A673 (cell line): ENCODE results near the gene EPB41L4A. TPM values are rescaled to one million over a fixed set of nuclear protein-coding genes. Genes with fewer than 3 reads are reported as not detected.
"Not testable (repeated sequence)": the region's sequence is repeated elsewhere in the genome, so short reads cannot be mapped to it uniquely, and the experiment has no call there.

Source experiments
- BruUV-seq: library from RNA; stranded (reverse); fragments of 400-500 nt; replicated peaks from 2 replicates; lab custom pipeline; 2021; lab: Mats Ljungman, UMichigan
- CTCF ChIA-PET: fragments of 300-600 bp; sonication (Branson Sonifier 250); formaldehyde crosslinking; loops from one replicate; lab custom pipeline; 2022; ENCODE audit warnings: antibody characterized with exemption; lab: Charles Lee
- POLR2A ChIA-PET: fragments of 300-600 bp; sonication (Branson Sonifier 250); formaldehyde crosslinking; loops from one replicate; lab custom pipeline; 2022; ENCODE audit warnings: antibody characterized with exemption; ENCODE audit not compliant: low non-redundant PET; lab: Charles Lee
- DNase-seq: peaks from one replicate; pipeline ENCODE4 v3.0.0-alpha.2; 2015; ENCODE audit warnings: low spot score
- H3K27ac ChIP-seq: fragments of 200-600 bp; sonication (generic); 2 replicates; pipeline ENCODE4 v1.5.1; 2016; ENCODE audit warnings: mixed run types, low read depth, mild to moderate bottlenecking, mixed read lengths, antibody characterized with exemption, low read length; ENCODE audit not compliant: poor library complexity, severe bottlenecking
- H3K27me3 ChIP-seq: fragments of 200-600 bp; sonication (generic); replicated peaks from 2 replicates; pipeline ENCODE4 v1.6.1; 2017; ENCODE audit warnings: mixed run types, low read depth, mild to moderate bottlenecking, mixed read lengths, antibody characterized with exemption, low read length; ENCODE audit not compliant: insufficient read depth, poor library complexity
- H3K36me3 ChIP-seq: fragments of 200-600 bp; sonication (generic); 2 replicates; pipeline ENCODE4 v1.6.1; 2016; ENCODE audit warnings: mixed run types, mild to moderate bottlenecking, mixed read lengths, antibody characterized with exemption, low read length; ENCODE audit not compliant: insufficient read depth, poor library complexity, severe bottlenecking
- H3K4me1 ChIP-seq: fragments of 200-600 bp; sonication (generic); 2 replicates; pipeline ENCODE4 v1.6.1; 2017; ENCODE audit warnings: mixed run types, mild to moderate bottlenecking, mixed read lengths, antibody characterized with exemption, low read length; ENCODE audit not compliant: insufficient read depth, poor library complexity, severe bottlenecking
- H3K4me3 ChIP-seq: fragments of 200-600 bp; sonication (generic); 2 replicates; pipeline ENCODE4 v1.5.1; 2016; ENCODE audit warnings: low read depth, mixed run types, mild to moderate bottlenecking, mixed read lengths, low read length; ENCODE audit not compliant: poor library complexity, severe bottlenecking
- H3K9me3 ChIP-seq: fragments of 200-600 bp; sonication (generic); 2 replicates; pipeline ENCODE4 v1.6.1; 2016; ENCODE audit warnings: mixed run types, low read depth, mild to moderate bottlenecking, mixed read lengths, antibody characterized with exemption, low read length; ENCODE audit not compliant: poor library complexity, severe bottlenecking
- EZH2 ChIP-seq: fragments of 200-600 bp; sonication (generic); IDR thresholded peaks from 2 replicates; pipeline ENCODE4 v1.6.1; 2017; ENCODE audit warnings: borderline replicate concordance, low read depth, mild to moderate bottlenecking, mixed read lengths, antibody characterized with exemption, low read length; ENCODE audit not compliant: poor library complexity, severe bottlenecking
- intact Hi-C: fragments of 100-400 bp; cut with micrococcal nuclease; formaldehyde crosslinking; loops from one replicate; pipeline ENCODE4 v1.10.0; 2022; ENCODE audit not compliant: unreplicated experiment
- total RNA-seq: library from RNA; stranded (reverse); gene quantifications from 2 replicates; pipeline ENCODE4 v1.2.3, GENCODE V29; 2021
- TF ChIP-seq, protein P1 (sequence below): fragments of 300-800, 200-600 bp; sonication (generic); conservative IDR thresholded peaks from 2 replicates; pipeline ENCODE4 v1.5.1; 2017; ENCODE audit warnings: low read depth, mild to moderate bottlenecking, antibody characterized with exemption, low read length, moderate library complexity, mixed read lengths

The EPB41L4A gene
- total RNA-seq, 1 experiment from 2014 or later: not detected

DNA sequence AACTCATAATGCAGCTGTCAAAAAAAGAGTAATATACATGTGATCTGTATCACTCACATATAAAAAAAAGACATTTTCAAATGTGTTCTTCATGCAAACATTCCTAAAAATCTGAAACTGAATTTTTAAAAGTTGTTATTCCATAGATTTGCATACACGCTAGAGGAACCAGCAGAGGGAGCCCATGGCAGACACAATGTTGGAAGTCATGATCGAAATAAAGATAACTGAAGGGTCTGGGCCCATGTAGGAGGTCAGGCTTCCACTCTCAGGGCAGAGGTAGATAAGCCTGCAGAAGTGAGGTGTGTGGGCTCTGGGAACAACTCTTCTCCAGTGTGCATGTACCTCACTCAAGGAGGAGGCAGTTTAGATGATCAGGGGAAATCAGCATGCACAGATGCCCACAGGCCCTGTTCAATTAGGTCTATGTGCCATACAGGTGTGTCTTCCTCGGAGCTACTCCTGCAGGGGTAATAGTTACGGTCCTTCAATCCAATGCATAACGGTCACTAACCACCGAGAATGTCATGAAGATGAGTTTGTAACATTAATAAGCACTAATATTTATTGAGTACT lies 208.6 kb downstream of the EPB41L4A start:
- H3K4me3 ChIP-seq: no peak overlapping the region
- no peaks in the 10 kb centered on the region for H3K9me3 ChIP-seq
- ChIA-PET POLR2A (no interaction called here), CTCF (interaction anchor here (0.6 kb wide), 1 partner anchor 95 kb away, joined by 3 read pairs; no protein-coding TSS in a partner anchor)
- H3K27me3 ChIP-seq: no peaks in the 10 kb centered on the region
- no peaks in the 10 kb centered on the region for H3K36me3 ChIP-seq
- TF ChIP-seq EZH2: no peak
- TF ChIP-seq, protein P1, sequence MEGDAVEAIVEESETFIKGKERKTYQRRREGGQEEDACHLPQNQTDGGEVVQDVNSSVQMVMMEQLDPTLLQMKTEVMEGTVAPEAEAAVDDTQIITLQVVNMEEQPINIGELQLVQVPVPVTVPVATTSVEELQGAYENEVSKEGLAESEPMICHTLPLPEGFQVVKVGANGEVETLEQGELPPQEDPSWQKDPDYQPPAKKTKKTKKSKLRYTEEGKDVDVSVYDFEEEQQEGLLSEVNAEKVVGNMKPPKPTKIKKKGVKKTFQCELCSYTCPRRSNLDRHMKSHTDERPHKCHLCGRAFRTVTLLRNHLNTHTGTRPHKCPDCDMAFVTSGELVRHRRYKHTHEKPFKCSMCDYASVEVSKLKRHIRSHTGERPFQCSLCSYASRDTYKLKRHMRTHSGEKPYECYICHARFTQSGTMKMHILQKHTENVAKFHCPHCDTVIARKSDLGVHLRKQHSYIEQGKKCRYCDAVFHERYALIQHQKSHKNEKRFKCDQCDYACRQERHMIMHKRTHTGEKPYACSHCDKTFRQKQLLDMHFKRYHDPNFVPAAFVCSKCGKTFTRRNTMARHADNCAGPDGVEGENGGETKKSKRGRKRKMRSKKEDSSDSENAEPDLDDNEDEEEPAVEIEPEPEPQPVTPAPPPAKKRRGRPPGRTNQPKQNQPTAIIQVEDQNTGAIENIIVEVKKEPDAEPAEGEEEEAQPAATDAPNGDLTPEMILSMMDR: peak; percentile 69
- intact Hi-C loops: loop anchor here (1.0 kb wide), 1 partner anchor 210 kb away; no protein-coding TSS in a partner anchor
- DNase-seq: peak; percentile 29
- no peak overlapping the region for H3K27ac ChIP-seq
- no peaks in the 10 kb centered on the region for H3K4me1 ChIP-seq
- BruUV-seq: no TSS peak

DNA sequence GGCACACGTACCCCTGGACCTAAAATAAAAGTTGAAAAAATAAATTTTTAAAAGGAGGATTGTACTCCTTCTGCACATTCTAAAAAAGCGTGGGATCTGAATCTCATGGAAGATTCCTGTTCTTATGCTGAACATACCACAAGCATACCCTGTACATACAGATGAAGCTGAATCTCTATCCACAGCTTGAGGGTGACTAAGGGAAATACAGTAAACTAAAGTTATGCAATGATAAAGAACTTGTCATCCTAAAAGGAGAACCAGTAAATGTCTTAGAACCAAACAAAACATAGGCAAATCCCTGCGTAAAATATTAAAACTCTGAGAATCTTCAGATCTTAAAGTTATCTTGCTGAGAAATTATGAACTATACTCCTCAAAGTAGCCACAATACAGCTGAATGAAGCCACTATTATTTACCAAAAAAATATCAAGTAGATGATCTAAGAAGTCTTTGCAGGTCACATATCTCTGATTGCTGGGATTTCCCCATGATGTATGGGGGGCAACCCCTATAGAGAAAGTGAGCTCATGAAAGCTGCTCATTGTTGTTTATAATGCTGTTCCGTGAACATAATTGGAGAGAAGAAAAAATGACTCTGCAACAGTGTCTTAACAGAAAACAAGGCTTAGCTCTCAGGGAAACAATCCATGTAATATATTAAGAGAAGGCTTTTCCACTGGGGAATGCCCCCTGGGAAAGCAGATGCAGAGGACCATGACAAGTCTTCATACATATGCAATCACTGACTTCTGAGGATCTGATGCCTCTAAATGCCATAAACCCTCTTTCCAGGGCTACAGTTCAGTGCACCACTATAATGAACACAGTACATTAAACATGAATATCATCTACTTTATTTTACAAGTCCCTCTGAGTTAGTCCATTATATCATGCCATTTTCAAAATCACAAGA lies 210.1 kb downstream of the EPB41L4A start:
- H3K27ac ChIP-seq: no peak overlapping the region
- ChIA-PET POLR2A (no interaction called here), CTCF (no interaction called here)
- H3K36me3 ChIP-seq: no peaks in the 10 kb centered on the region
- intact Hi-C loops: loop anchor here (10.0 kb wide), 1 partner anchor 546 kb away; no protein-coding TSS in a partner anchor
- no peaks in the 10 kb centered on the region for H3K27me3 ChIP-seq
- H3K9me3 ChIP-seq: no peaks in the 10 kb centered on the region
- no TSS peak for BruUV-seq
- no peak overlapping the region for H3K4me3 ChIP-seq
- no peaks in the 10 kb centered on the region for H3K4me1 ChIP-seq
- peak; percentile 19 for DNase-seq
- TF ChIP-seq EZH2: no peak
- TF ChIP-seq, protein P1: no peak

DNA sequence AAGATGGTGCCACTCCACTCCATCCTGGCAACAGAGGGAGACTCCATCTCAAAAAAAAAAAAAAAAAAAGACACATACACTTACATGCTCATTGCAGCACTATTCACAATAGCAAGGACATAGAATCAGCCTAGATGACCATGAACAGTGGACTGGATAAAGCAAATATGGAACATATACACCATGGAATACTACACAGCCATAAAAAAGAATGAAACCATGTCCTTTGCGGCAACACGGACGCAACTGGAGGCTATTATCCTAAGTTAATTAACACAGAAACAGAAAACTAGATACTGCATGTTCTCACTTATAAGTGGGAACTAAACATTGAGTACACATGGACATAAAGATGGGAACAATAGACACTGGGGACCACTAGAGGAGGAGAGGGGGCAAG lies 210.9 kb downstream of the EPB41L4A start:
- H3K9me3 ChIP-seq, H3K27ac ChIP-seq, H3K27me3 ChIP-seq, DNase-seq, H3K4me3 ChIP-seq, H3K36me3 ChIP-seq, BruUV-seq, CTCF ChIA-PET, POLR2A ChIA-PET, H3K4me1 ChIP-seq: not testable (repeated sequence)
- intact Hi-C loops: loop anchor here (10.0 kb wide), 1 partner anchor 547 kb away; no protein-coding TSS in a partner anchor
